Measurements from ENCODE around the gene SLC22A24. TPM values are rescaled to one million over a fixed set of nuclear protein-coding genes. Genes with fewer than 3 reads are reported as not detected.

The SLC22A24 gene
- total RNA-seq, 4 donors from 2014 or later, result not detected

DNA sequence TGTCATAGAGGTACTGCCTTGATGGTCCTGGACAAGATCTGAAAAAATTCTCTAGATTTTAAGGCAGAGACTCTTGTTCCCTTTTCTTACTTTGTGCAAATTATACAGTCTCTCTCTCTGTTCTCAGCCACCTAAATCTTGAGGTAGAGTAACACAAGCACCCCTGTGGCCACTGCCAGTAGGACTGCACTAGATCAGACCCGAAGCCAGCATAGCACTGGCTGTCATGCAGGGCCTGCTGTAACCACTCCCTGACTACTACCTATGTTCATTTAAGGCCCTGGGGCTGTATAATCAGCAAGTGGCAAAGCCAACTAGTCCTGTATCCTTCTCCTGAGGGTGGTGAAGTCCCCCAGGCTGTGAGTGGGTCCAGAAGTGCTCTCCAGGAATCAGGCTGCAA, 11.8 kb upstream of the SLC22A24 start:
- Histone ChIP-seq H3K9me3 (peaks cover 0 to 20% (median 0%) of the 10 kb centered on the region in 3 donors), H3K36me3 (no peaks in the 10 kb centered on the region), H3K27ac (no peak overlapping the region), H3K27me3 (peaks cover 4% of the 10 kb centered on the region), H3K4me3 (no peak overlapping the region), H3K4me1 (no peaks in the 10 kb centered on the region)
- 33 to 100% methylated on average over 1 of the region's 1 CpG for WGBS, 2 donors (ENCODE audit: low coverage in 1 of 2)
- TF ChIP-seq CTCF (IDR thresholded peaks at IDR 0.05), result no peak
- no peak for TF ChIP-seq POLR2AphosphoS5 (IDR thresholded peaks at IDR 0.05)
- no peak for TF ChIP-seq EP300 (IDR thresholded peaks at IDR 0.05)
- TF ChIP-seq POLR2A (IDR thresholded peaks at IDR 0.05), result no peak
- no peak for ATAC-seq

DNA sequence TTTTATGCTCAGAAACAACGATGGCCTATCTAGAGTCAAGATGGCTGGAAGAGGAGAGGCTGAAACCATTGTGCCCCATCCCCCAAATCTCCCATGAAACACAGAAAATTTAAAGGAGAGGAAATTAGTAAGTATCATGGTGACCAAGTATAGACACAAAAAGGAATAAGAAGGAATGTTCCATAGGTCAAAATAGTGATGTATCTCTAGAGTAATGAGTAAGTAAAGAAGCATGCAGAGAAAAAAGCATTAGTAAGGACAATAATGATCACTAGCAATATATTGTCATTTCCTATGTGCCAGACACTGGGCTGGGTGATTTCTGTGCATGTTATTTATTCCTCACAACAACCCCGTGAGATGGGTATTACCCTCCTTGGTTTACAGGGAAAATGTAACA, 2.6 kb upstream of the SLC22A24 start:
- Histone ChIP-seq H3K9me3 (no peaks in the 10 kb centered on the region), H3K27ac (no peak overlapping the region), H3K4me3 (no peak overlapping the region), H3K4me1 (no peaks in the 10 kb centered on the region), H3K27me3 (no peaks in the 10 kb centered on the region), H3K36me3 (no peaks in the 10 kb centered on the region)
- WGBS, 2 donors (ENCODE audit: low coverage in 1 of 2), result 68% methylated on average over 2 of the region's 2 CpGs; no CpG with 5 or more reads in 1 of the 2 donors
- no peak for TF ChIP-seq POLR2AphosphoS5 (IDR thresholded peaks at IDR 0.05)
- TF ChIP-seq EP300 (IDR thresholded peaks at IDR 0.05), result no peak
- TF ChIP-seq CTCF (IDR thresholded peaks at IDR 0.05), result no peak
- no peak for TF ChIP-seq POLR2A (IDR thresholded peaks at IDR 0.05)
- no peak for ATAC-seq

DNA sequence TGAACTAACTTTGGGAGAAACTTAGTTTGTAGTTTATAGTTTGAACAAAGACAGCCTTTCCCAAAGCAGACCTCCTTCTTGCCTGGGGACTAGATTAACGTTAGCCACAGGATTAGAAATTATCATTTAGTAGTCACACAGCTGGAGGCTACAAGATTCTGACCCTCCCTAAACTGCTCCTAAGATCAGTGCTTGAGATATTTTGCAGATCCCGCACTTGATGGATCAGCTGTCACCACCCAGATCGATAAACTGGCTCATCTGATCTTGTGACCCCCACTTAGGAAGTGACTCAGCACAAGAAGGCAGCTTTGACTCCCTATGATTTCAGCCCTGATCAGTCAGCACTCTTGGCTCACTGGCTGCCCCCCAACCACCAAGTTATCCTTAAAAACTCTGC, 1.6 kb downstream of the SLC22A24 start:
- Histone ChIP-seq H3K36me3 (no peaks in the 10 kb centered on the region), H3K4me3 (no peak overlapping the region), H3K9me3 (no peaks in the 10 kb centered on the region), H3K27ac (no peak overlapping the region), H3K4me1 (no peaks in the 10 kb centered on the region), H3K27me3 (no peaks in the 10 kb centered on the region)
- ATAC-seq, result no peak
- WGBS, 2 donors (ENCODE audit: low coverage in 1 of 2), result 33% methylated on average over 3 of the region's 3 CpGs
- TF ChIP-seq CTCF (IDR thresholded peaks at IDR 0.05), result no peak
- no peak for TF ChIP-seq POLR2A (IDR thresholded peaks at IDR 0.05)
- no peak for TF ChIP-seq POLR2AphosphoS5 (IDR thresholded peaks at IDR 0.05)
- no peak for TF ChIP-seq EP300 (IDR thresholded peaks at IDR 0.05)

DNA sequence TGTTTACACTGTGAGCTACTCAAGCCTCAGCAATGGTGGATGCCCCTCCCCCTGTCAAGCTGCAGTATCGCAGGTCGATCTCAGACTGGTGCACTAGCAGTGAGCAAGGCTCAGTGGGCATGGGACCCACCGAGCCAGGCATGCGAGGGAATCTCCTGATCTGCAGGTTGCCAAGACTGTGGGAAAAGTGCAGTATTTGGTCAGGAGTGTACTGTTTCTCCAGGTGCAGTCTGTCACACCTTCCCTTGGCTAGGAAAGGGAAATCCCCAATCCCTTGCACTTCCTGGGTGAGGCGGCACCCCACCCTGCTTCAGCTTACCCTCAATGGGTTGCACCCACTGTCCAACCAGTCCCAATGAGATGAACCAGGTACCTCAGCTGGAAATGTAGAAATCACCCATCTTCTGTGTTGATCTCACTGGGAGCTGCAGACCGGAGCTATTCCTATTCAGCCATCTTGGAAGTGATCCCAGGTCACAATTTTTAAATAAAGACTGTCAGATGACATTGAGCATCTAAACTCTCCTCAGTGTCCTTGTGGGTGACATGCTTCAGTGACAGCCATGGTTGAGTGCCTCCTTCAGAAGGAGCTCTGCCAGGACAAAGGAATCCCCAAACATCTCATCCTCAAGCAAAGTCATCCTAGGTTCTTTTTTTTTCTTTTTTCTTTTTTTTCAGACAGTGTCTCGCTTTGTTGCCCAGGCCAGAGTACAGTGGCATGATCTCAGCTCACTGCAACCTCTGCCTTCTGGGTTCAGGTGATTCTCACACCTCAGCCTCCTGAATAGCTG, 10.8 kb downstream of the SLC22A24 start:
- WGBS, 2 donors (ENCODE audit: low coverage in 1 of 2), result 74 to 81% methylated on average over 2 to 6 of the region's 7 CpGs
- TF ChIP-seq EP300 (IDR thresholded peaks at IDR 0.05), result no peak
- no peak for TF ChIP-seq POLR2AphosphoS5 (IDR thresholded peaks at IDR 0.05)
- TF ChIP-seq CTCF (IDR thresholded peaks at IDR 0.05), result no peak
- no peak for TF ChIP-seq POLR2A (IDR thresholded peaks at IDR 0.05)
- no peak for ATAC-seq

DNA sequence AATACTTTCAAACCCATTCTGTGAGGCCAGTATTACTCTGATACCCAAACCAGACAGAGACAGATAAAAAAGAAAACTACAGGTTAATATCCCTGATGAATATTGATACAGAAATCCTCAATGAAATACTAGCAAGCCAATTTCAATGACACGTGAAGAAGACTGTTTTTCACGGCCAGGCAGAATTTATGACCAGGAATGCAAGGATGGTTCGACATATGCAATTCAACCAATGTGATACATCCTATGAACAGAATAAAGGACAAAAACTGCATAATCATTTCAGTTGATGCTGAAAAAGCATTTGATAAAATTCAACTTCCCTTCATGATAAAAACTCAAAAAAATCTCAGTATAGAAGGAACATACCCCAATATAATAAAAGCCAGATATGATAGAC, 44.5 kb downstream of the SLC22A24 start:
- 81 to 94% methylated on average over 3 of the region's 3 CpGs for WGBS, 2 donors (ENCODE audit: low coverage in 1 of 2)
- no peak for ATAC-seq

More for the DNA sequence above, 10.8 kb downstream of the SLC22A24 start:
- H3K27ac ChIP-seq, result no peak overlapping the region
- no peak overlapping the region for H3K4me3 ChIP-seq
- peaks cover 8% of the 10 kb centered on the region for H3K27me3 ChIP-seq
- peaks cover 0 to 7% (median 0%) of the 10 kb centered on the region in 3 donors for H3K9me3 ChIP-seq
- no peaks in the 10 kb centered on the region for H3K4me1 ChIP-seq
- H3K36me3 ChIP-seq, result no peaks in the 10 kb centered on the region

More for the DNA sequence above, 44.5 kb downstream of the SLC22A24 start:
- Histone ChIP-seq H3K4me1 (no peaks in the 10 kb centered on the region), H3K9me3 (peaks cover 0 to 37% (median 3%) of the 10 kb centered on the region in 3 donors), H3K36me3 (no peaks in the 10 kb centered on the region), H3K27ac (no peak overlapping the region), H3K27me3 (no peaks in the 10 kb centered on the region), H3K4me3 (no peak overlapping the region)
- TF ChIP-seq CTCF (IDR thresholded peaks at IDR 0.05) (no peak), EP300 (IDR thresholded peaks at IDR 0.05) (no peak), POLR2AphosphoS5 (IDR thresholded peaks at IDR 0.05) (no peak), POLR2A (IDR thresholded peaks at IDR 0.05) (no peak)

Measured in gastroesophageal sphincter (tissue), 4 donors.